Heart left ventricle (tissue), 13 donors: ENCODE measurements around the gene MSANTD1.

Source experiments
- CTCF ChIP-seq, 12 donors: fragments of 200-600 bp; sonication (generic) in 4 of 12; IDR thresholded peaks; one replicate each; pipeline versions ENCODE4 v1.5.0 to v1.8.0; 2018 to 2022; ENCODE audit warnings: antibody characterized with exemption in 12 of 12, mild to moderate bottlenecking in 5 of 12
- POLR2A ChIP-seq, 2 donors: fragments of 450-650 bp; IDR thresholded peaks; one replicate each; pipeline ENCODE4 v1.6.1; 2017; ENCODE audit warnings: antibody characterized with exemption in 2 of 2, mild to moderate bottlenecking in 2 of 2, moderate library complexity in 2 of 2
- donor health status: ischemic (EF 13 %, LVEDD 7.1; RV severe dilation, severe dysfunction).
- donor health status: DM: no; HTN: yes; CAD: no.
- donor health status: DM: no; HTN: no; CAD: no.
- donor health status: ischemic (EF 25% LVEDD 6.9; RV normal size, moderate dysfunction).
- donor health status: ischemic (EF 25% LVEDD 5.7; RV mildly dilated, moderate dysfunction).
- donor health status: ischemic (EF 35%, LVEDD 5.7; RV mildly dilated, moderate dysfunction).
- donor health status: nonischemic (EF 11% LVEDD 7.7; RV severe dilation, severe dysfunction).
- donor health status: DM: yes; HTN: yes; CAD: no.
- donor health status: PGD.
- donor health status: ischemic (EF 29% LVEDD 5.4; RV normal size, mild dysfunction).
- donor health status: nonischemic (EF 23%, LVEDD 6.1; RV moderate dilation, normal function).

- no peak for TF ChIP-seq CTCF (IDR thresholded peaks at IDR 0.05)
- no peak for TF ChIP-seq POLR2A (IDR thresholded peaks at IDR 0.05)
These were observed 36.4 kb upstream of the MSANTD1 start for GRCh38 chr4:3212391-3213105.
